ENCODE data around the gene CFAP43. TPM values are rescaled to one million over a fixed set of nuclear protein-coding genes. Genes with fewer than 3 reads are reported as not detected.
A peak's percentile ranks its signal among the peaks of the same experiment; 100 is the strongest.

CFAP43 gene
- total RNA-seq, 1 experiment from 2014 or later, result 0.42 TPM

DNA sequence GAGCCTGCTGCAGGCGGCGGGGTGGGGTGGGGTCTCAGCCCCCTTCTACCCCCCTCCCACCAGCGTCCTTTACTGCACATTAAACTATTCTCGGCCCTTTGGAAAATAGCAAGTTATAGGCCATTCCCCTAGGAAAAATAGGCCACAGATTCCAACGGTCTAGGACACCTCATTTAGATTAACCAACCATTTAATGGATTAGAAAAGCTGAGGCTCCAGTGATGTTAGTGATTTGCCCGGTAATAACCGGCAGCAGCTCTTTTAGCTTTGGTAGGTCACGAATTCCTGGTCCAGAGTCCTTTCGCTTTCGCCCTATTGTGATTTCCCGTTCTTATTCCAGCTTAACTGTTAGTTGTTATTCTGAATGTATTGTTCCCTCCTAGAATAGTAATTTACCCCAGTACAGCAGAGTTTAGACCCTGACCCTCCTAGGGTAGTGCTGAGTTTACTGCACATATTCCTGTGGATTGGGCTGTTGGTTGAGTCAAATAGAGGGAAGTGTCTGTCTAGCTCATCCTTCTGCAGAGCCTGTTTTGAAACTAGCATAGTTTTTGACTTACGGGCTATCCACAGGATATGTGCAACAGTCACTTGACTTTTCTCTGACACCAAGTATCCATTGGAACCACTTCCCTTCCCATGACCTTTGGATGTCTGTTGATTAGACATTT is 23.3 kb upstream of the CFAP43 start:
- ChIA-PET POLR2A (interaction anchor here (0.6 to 0.9 kb wide), 4 partner anchors 13 to 189 kb away, joined by 3 read pairs; partner anchors contain the start of gene GSTO2), CTCF (interaction anchor here (0.7 to 5.0 kb wide), 11 partner anchors 13 to 367 kb away, joined by 3 to 56 read pairs (median 5); partner anchors contain the start of genes CFAP58, GSTO2 and SFR1)
- H3K4me3 Mint-ChIP-seq, result peak overlapping the region; percentile 81
- DNase-seq (ENCODE audit: low spot score) (no peak), ATAC-seq (peak; percentile 5; the same call in 1 of the 2 replicates)
- peaks cover 5% of the 10 kb centered on the region; the same call in 1 of the 2 replicates for H3K9me3 Mint-ChIP-seq
- H3K27ac Mint-ChIP-seq, result peak overlapping the region; percentile 73
- peaks cover 28% of the 10 kb centered on the region for H3K36me3 Mint-ChIP-seq
- TF ChIP-seq RORB (CRISPR knock-in tag; IDR thresholded peaks at IDR 0.05), result no peak
- TF ChIP-seq SOX15 (CRISPR knock-in tag; IDR thresholded peaks at IDR 0.05), result no peak
- TF ChIP-seq, protein P1, sequence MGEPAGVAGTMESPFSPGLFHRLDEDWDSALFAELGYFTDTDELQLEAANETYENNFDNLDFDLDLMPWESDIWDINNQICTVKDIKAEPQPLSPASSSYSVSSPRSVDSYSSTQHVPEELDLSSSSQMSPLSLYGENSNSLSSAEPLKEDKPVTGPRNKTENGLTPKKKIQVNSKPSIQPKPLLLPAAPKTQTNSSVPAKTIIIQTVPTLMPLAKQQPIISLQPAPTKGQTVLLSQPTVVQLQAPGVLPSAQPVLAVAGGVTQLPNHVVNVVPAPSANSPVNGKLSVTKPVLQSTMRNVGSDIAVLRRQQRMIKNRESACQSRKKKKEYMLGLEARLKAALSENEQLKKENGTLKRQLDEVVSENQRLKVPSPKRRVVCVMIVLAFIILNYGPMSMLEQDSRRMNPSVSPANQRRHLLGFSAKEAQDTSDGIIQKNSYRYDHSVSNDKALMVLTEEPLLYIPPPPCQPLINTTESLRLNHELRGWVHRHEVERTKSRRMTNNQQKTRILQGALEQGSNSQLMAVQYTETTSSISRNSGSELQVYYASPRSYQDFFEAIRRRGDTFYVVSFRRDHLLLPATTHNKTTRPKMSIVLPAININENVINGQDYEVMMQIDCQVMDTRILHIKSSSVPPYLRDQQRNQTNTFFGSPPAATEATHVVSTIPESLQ (CRISPR knock-in tag; IDR thresholded peaks at IDR 0.05), result no peak
- TF ChIP-seq, protein P2, sequence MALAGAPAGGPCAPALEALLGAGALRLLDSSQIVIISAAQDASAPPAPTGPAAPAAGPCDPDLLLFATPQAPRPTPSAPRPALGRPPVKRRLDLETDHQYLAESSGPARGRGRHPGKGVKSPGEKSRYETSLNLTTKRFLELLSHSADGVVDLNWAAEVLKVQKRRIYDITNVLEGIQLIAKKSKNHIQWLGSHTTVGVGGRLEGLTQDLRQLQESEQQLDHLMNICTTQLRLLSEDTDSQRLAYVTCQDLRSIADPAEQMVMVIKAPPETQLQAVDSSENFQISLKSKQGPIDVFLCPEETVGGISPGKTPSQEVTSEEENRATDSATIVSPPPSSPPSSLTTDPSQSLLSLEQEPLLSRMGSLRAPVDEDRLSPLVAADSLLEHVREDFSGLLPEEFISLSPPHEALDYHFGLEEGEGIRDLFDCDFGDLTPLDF (CRISPR knock-in tag; IDR thresholded peaks at IDR 0.05), result no peak
- TF ChIP-seq, protein P3, sequence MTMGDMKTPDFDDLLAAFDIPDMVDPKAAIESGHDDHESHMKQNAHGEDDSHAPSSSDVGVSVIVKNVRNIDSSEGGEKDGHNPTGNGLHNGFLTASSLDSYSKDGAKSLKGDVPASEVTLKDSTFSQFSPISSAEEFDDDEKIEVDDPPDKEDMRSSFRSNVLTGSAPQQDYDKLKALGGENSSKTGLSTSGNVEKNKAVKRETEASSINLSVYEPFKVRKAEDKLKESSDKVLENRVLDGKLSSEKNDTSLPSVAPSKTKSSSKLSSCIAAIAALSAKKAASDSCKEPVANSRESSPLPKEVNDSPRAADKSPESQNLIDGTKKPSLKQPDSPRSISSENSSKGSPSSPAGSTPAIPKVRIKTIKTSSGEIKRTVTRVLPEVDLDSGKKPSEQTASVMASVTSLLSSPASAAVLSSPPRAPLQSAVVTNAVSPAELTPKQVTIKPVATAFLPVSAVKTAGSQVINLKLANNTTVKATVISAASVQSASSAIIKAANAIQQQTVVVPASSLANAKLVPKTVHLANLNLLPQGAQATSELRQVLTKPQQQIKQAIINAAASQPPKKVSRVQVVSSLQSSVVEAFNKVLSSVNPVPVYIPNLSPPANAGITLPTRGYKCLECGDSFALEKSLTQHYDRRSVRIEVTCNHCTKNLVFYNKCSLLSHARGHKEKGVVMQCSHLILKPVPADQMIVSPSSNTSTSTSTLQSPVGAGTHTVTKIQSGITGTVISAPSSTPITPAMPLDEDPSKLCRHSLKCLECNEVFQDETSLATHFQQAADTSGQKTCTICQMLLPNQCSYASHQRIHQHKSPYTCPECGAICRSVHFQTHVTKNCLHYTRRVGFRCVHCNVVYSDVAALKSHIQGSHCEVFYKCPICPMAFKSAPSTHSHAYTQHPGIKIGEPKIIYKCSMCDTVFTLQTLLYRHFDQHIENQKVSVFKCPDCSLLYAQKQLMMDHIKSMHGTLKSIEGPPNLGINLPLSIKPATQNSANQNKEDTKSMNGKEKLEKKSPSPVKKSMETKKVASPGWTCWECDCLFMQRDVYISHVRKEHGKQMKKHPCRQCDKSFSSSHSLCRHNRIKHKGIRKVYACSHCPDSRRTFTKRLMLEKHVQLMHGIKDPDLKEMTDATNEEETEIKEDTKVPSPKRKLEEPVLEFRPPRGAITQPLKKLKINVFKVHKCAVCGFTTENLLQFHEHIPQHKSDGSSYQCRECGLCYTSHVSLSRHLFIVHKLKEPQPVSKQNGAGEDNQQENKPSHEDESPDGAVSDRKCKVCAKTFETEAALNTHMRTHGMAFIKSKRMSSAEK (CRISPR knock-in tag; IDR thresholded peaks at IDR 0.05; ENCODE audit: borderline replicate concordance), result no peak
- TF ChIP-seq SP1 (CRISPR knock-in tag; conservative IDR thresholded peaks at IDR 0.05), result no peak
- TF ChIP-seq CBFB (CRISPR knock-in tag; IDR thresholded peaks at IDR 0.05; ENCODE audit: low read depth), result no peak
- TF ChIP-seq, protein P4, sequence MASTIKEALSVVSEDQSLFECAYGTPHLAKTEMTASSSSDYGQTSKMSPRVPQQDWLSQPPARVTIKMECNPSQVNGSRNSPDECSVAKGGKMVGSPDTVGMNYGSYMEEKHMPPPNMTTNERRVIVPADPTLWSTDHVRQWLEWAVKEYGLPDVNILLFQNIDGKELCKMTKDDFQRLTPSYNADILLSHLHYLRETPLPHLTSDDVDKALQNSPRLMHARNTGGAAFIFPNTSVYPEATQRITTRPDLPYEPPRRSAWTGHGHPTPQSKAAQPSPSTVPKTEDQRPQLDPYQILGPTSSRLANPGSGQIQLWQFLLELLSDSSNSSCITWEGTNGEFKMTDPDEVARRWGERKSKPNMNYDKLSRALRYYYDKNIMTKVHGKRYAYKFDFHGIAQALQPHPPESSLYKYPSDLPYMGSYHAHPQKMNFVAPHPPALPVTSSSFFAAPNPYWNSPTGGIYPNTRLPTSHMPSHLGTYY (CRISPR knock-in tag; IDR thresholded peaks at IDR 0.05), result no peak
- TF ChIP-seq ZNF219 (CRISPR knock-in tag; IDR thresholded peaks at IDR 0.05; ENCODE audit: borderline replicate concordance), result no peak
- TF ChIP-seq, protein P5, sequence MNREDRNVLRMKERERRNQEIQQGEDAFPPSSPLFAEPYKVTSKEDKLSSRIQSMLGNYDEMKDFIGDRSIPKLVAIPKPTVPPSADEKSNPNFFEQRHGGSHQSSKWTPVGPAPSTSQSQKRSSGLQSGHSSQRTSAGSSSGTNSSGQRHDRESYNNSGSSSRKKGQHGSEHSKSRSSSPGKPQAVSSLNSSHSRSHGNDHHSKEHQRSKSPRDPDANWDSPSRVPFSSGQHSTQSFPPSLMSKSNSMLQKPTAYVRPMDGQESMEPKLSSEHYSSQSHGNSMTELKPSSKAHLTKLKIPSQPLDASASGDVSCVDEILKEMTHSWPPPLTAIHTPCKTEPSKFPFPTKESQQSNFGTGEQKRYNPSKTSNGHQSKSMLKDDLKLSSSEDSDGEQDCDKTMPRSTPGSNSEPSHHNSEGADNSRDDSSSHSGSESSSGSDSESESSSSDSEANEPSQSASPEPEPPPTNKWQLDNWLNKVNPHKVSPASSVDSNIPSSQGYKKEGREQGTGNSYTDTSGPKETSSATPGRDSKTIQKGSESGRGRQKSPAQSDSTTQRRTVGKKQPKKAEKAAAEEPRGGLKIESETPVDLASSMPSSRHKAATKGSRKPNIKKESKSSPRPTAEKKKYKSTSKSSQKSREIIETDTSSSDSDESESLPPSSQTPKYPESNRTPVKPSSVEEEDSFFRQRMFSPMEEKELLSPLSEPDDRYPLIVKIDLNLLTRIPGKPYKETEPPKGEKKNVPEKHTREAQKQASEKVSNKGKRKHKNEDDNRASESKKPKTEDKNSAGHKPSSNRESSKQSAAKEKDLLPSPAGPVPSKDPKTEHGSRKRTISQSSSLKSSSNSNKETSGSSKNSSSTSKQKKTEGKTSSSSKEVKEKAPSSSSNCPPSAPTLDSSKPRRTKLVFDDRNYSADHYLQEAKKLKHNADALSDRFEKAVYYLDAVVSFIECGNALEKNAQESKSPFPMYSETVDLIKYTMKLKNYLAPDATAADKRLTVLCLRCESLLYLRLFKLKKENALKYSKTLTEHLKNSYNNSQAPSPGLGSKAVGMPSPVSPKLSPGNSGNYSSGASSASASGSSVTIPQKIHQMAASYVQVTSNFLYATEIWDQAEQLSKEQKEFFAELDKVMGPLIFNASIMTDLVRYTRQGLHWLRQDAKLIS (CRISPR knock-in tag; IDR thresholded peaks at IDR 0.05; ENCODE audit: borderline replicate concordance), result no peak
- TF ChIP-seq, protein P6, sequence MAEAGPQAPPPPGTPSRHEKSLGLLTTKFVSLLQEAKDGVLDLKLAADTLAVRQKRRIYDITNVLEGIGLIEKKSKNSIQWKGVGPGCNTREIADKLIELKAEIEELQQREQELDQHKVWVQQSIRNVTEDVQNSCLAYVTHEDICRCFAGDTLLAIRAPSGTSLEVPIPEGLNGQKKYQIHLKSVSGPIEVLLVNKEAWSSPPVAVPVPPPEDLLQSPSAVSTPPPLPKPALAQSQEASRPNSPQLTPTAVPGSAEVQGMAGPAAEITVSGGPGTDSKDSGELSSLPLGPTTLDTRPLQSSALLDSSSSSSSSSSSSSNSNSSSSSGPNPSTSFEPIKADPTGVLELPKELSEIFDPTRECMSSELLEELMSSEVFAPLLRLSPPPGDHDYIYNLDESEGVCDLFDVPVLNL (CRISPR knock-in tag; IDR thresholded peaks at IDR 0.05; ENCODE audit: borderline replicate concordance, low read depth), result no peak
- TF ChIP-seq, protein P7, sequence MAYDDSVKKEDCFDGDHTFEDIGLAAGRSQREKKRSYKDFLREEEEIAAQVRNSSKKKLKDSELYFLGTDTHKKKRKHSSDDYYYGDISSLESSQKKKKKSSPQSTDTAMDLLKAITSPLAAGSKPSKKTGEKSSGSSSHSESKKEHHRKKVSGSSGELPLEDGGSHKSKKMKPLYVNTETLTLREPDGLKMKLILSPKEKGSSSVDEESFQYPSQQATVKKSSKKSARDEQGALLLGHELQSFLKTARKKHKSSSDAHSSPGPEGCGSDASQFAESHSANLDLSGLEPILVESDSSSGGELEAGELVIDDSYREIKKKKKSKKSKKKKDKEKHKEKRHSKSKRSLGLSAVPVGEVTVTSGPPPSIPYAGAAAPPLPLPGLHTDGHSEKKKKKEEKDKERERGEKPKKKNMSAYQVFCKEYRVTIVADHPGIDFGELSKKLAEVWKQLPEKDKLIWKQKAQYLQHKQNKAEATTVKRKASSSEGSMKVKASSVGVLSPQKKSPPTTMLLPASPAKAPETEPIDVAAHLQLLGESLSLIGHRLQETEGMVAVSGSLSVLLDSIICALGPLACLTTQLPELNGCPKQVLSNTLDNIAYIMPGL (CRISPR knock-in tag; IDR thresholded peaks at IDR 0.05), result no peak
- no peak for TF ChIP-seq ATF1 (CRISPR knock-in tag; IDR thresholded peaks at IDR 0.05)
- TF ChIP-seq CREB1 (CRISPR knock-in tag; IDR thresholded peaks at IDR 0.05), result no peak
- no peak for TF ChIP-seq MYBL2 (CRISPR knock-in tag; IDR thresholded peaks at IDR 0.05)
- TF ChIP-seq, protein P8, sequence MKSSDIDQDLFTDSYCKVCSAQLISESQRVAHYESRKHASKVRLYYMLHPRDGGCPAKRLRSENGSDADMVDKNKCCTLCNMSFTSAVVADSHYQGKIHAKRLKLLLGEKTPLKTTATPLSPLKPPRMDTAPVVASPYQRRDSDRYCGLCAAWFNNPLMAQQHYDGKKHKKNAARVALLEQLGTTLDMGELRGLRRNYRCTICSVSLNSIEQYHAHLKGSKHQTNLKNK (CRISPR knock-in tag; IDR thresholded peaks at IDR 0.05), result no peak
- no peak for TF ChIP-seq EMX1 (CRISPR knock-in tag; IDR thresholded peaks at IDR 0.05)
- TF ChIP-seq IRF2 (CRISPR knock-in tag; IDR thresholded peaks at IDR 0.05; ENCODE audit: borderline replicate concordance, low read depth), result no peak
- peaks cover 54% of the 10 kb centered on the region for H3K4me1 Mint-ChIP-seq
- H3K27me3 Mint-ChIP-seq (ENCODE audit: low read depth), result peaks cover 13% of the 10 kb centered on the region

All from WTC11 (cell line).